ENCODE measurements around the gene ATF1.
"Not testable (repeated sequence)": the region's sequence is repeated elsewhere in the genome, so short reads cannot be mapped to it uniquely, and the experiment has no call there.

ATF1 gene

DNA sequence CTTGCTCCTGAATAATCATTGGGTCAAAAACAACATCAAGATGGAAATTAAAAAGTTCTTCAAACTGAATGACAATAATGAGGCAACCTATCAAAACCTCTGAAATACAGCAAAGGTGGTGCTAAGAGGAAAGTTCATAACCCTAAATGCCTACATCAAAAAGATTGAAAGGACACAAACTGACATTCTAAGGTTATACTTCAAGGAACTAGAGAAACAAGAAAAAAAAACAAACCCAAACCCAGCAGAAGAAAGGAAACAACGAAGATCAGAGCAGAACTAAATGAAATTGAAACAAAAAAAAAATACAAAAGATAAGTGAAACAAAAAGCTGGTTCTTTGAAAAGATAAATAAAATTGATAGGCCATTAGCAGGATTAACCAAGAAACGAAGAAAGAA lies 105.0 kb downstream of the ATF1 start:
- not testable (repeated sequence) for DNase-seq

All from CD4-positive, alpha-beta T cell treated with Interleukin-15 for 1 hour (primary cell).